Right lobe of liver (tissue), 4 donors: ENCODE data around the gene GCLC.
A peak's percentile ranks its signal among the peaks of the same experiment; 100 is the strongest.

Experiments
- POLR2A ChIP-seq: fragments of 450-650 bp; IDR thresholded peaks from one replicate; pipeline ENCODE4 v1.6.1; 2017; ENCODE audit warnings: antibody characterized with exemption, mild to moderate bottlenecking
- TF ChIP-seq, protein P1 (sequence below), 4 donors: fragments of 200-600 bp in 3 of 4; fragments of 450-650 bp in 1 of 4; IDR thresholded peaks; one replicate each; pipeline versions ENCODE4 v1.5.1 to v1.8.0; 2016 to 2022; ENCODE audit warnings: antibody characterized with exemption in 4 of 4, mild to moderate bottlenecking in 2 of 4
- donor health status: DM: no; HTN: no; CAD: no.
- donor health status: DM: no; HTN: no; CAD: no.
- donor health status: DM: no; HTN: yes; CAD: no.

DNA sequence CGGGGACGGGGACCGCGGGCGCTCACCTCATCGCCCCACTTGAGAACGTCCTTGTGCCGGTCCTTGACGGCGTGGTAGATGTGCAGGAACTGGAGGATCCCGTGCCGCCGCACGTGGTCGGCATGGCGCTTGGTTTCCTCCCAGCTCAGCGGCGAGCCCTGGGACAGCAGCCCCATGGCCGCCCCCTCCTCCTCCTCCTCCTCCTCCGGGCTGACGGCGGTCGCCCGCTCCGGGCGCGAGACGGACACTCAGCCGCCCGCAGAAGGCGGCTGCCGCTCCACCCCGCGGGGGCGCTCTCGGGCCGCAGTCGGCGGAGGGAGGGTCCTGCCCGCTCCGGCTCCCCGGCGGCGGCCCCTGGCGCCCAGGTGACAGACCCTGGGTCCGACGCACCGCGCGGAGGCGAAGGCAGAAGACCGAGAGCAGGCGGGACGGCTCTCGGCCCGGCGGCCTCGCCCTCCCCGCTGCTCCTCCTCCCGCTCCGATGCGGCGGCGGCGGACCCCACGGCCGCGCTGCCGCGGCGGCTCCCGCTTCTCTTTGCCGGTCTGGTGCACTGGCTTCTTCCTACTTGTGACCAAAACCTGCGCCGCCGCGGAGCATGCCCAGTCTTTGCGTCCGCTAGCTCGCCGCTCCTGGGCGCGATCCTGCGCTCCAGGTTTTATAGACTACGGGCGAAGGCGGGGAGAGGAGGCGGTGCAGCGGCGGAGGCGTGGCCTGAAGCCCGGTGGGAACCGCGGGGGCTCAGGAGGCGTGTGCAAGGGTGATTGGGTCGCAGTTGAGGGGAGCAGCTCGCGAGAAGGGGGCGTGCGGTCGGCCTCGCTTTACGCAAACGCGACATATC is at the start of gene GCLC:
- TF ChIP-seq POLR2A = peak; percentile 98
- TF ChIP-seq, protein P1, sequence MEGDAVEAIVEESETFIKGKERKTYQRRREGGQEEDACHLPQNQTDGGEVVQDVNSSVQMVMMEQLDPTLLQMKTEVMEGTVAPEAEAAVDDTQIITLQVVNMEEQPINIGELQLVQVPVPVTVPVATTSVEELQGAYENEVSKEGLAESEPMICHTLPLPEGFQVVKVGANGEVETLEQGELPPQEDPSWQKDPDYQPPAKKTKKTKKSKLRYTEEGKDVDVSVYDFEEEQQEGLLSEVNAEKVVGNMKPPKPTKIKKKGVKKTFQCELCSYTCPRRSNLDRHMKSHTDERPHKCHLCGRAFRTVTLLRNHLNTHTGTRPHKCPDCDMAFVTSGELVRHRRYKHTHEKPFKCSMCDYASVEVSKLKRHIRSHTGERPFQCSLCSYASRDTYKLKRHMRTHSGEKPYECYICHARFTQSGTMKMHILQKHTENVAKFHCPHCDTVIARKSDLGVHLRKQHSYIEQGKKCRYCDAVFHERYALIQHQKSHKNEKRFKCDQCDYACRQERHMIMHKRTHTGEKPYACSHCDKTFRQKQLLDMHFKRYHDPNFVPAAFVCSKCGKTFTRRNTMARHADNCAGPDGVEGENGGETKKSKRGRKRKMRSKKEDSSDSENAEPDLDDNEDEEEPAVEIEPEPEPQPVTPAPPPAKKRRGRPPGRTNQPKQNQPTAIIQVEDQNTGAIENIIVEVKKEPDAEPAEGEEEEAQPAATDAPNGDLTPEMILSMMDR (IDR thresholded peaks at IDR 0.05) = peak; percentile 58 to 77 (median 68)
